ENCODE data around the gene SH2D3A. TPM values are rescaled to one million over a fixed set of nuclear protein-coding genes. Genes with fewer than 3 reads are reported as not detected.

The SH2D3A gene
- total and polyA plus RNA-seq, 2 donors (not counting 3 experiments of a cell fraction or from before 2014, with no cell fraction given) = 0.04 to 0.53 TPM

GRCh38 chr19:6760606-6761005 is 6.6 kb downstream of the SH2D3A start:
- Histone ChIP-seq H3K4me1 (ENCODE audit: control insufficient read depth, extremely low read depth, insufficient read depth, low read length) (no peaks in the 10 kb centered on the region), H2AFZ (ENCODE audit: low read depth, low read length) (no peak overlapping the region), H3K79me2 (ENCODE audit: control insufficient read depth, insufficient read depth, low read length) (no peaks in the 10 kb centered on the region), H3K4me3 (replicated peaks in 1 of 3; ENCODE audit: insufficient read depth in 1 of 3, low read depth in 1 of 3, low read length in 3 of 3) (no peak overlapping the region), H3K36me3 (ENCODE audit: control insufficient read depth in 2 of 2, extremely low read depth in 1 of 2, insufficient read depth in 2 of 2, low read length in 2 of 2) (no peaks in the 10 kb centered on the region), H3K27ac (ENCODE audit: insufficient read depth, low read depth, low read length) (no peak overlapping the region), H4K20me1 (replicated peaks; ENCODE audit: control insufficient read depth, extremely low read depth, insufficient read depth, low read length) (no peaks in the 10 kb centered on the region), H3K9ac (replicated peaks; ENCODE audit: extremely low read depth, insufficient read depth, low read length) (no peak overlapping the region), H3K9me3 (replicated peaks; ENCODE audit: control insufficient read depth, insufficient read depth, low read length) (no peaks in the 10 kb centered on the region), H3K9me1 (replicated peaks; ENCODE audit: control insufficient read depth, extremely low read depth, insufficient read depth, low read length) (no peaks in the 10 kb centered on the region), H3K27me3 (ENCODE audit: control insufficient read depth in 2 of 2, insufficient read depth in 2 of 2, low read length in 2 of 2) (no peaks in the 10 kb centered on the region), H3K4me2 (ENCODE audit: insufficient read depth, low read length) (no peak overlapping the region)
- POLR2A ChIA-PET = no interaction called here
- intact Hi-C loops (cut with micrococcal nuclease) (no loop called here), dilution Hi-C loops (cut with MboI; ENCODE audit: extremely low pct_ligation_motif_present, low sequenced_read_pairs) (no loop called here)
- CTCF ChIA-PET = interaction anchor here (0.9 to 1.0 kb wide), 3 partner anchors 12 to 103 kb away, joined by 3 to 5 read pairs (median 3); partner anchors contain the start of gene VAV1
- no TSS peak for BruUV-seq (replicated peaks)
- no peak for DNase-seq (ENCODE audit: low read depth, low spot score)
- no peak for TF ChIP-seq MYC (IDR thresholded peaks at IDR 0.05; ENCODE audit: low read depth, low read length)
- TF ChIP-seq POLR2AphosphoS5 (IDR thresholded peaks at IDR 0.05; ENCODE audit: insufficient read depth, low read depth, low read length) = no peak
- no peak for FAIRE-seq

GRCh38 chr19:6754653-6755463 is 12.4 kb downstream of the SH2D3A start:
- TF ChIP-seq JUN (IDR thresholded peaks at IDR 0.05; ENCODE audit: borderline replicate concordance, insufficient read depth, insufficient read length, low read depth) = no peak
- TF ChIP-seq POLR2A (IDR thresholded peaks at IDR 0.05; ENCODE audit: low read depth, low read length) = no peak
- no peak for TF ChIP-seq EZH2 (IDR thresholded peaks at IDR 0.05; ENCODE audit: borderline replicate concordance, low read depth, low read length, severe bottlenecking)
- TF ChIP-seq, protein P1, sequence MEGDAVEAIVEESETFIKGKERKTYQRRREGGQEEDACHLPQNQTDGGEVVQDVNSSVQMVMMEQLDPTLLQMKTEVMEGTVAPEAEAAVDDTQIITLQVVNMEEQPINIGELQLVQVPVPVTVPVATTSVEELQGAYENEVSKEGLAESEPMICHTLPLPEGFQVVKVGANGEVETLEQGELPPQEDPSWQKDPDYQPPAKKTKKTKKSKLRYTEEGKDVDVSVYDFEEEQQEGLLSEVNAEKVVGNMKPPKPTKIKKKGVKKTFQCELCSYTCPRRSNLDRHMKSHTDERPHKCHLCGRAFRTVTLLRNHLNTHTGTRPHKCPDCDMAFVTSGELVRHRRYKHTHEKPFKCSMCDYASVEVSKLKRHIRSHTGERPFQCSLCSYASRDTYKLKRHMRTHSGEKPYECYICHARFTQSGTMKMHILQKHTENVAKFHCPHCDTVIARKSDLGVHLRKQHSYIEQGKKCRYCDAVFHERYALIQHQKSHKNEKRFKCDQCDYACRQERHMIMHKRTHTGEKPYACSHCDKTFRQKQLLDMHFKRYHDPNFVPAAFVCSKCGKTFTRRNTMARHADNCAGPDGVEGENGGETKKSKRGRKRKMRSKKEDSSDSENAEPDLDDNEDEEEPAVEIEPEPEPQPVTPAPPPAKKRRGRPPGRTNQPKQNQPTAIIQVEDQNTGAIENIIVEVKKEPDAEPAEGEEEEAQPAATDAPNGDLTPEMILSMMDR (IDR thresholded peaks at IDR 0.05; ENCODE audit: extremely low read depth in 1 of 2, insufficient read depth in 1 of 2, low read depth in 1 of 2, low read length in 2 of 2) = no peak
- TF ChIP-seq, protein P2, sequence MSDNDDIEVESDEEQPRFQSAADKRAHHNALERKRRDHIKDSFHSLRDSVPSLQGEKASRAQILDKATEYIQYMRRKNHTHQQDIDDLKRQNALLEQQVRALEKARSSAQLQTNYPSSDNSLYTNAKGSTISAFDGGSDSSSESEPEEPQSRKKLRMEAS (IDR thresholded peaks at IDR 0.05; ENCODE audit: insufficient read depth, insufficient read length) = no peak
- TF ChIP-seq MYC (IDR thresholded peaks at IDR 0.05; ENCODE audit: low read depth, low read length) = no peak
- TF ChIP-seq FOS (IDR thresholded peaks at IDR 0.05; ENCODE audit: borderline replicate concordance, insufficient read depth, low read length) = no peak
- no peak for TF ChIP-seq POLR2AphosphoS5 (IDR thresholded peaks at IDR 0.05; ENCODE audit: insufficient read depth, low read depth, low read length)
- no peak for TF ChIP-seq GATA2 (IDR thresholded peaks at IDR 0.05; ENCODE audit: insufficient read depth, insufficient read length, low read depth, low read length)
- Histone ChIP-seq H3K4me3 (replicated peaks in 1 of 3; ENCODE audit: insufficient read depth in 1 of 3, low read depth in 1 of 3, low read length in 3 of 3) (no peak overlapping the region), H3K79me2 (ENCODE audit: control insufficient read depth, insufficient read depth, low read length) (no peaks in the 10 kb centered on the region), H3K9me1 (replicated peaks; ENCODE audit: control insufficient read depth, extremely low read depth, insufficient read depth, low read length) (no peaks in the 10 kb centered on the region), H3K4me1 (ENCODE audit: control insufficient read depth, extremely low read depth, insufficient read depth, low read length) (peaks cover 8% of the 10 kb centered on the region), H3K36me3 (ENCODE audit: control insufficient read depth in 2 of 2, extremely low read depth in 1 of 2, insufficient read depth in 2 of 2, low read length in 2 of 2) (peaks cover 0 to 8% of the 10 kb centered on the region in 2 experiments), H3K27me3 (ENCODE audit: control insufficient read depth in 2 of 2, insufficient read depth in 2 of 2, low read length in 2 of 2) (no peaks in the 10 kb centered on the region), H3K27ac (ENCODE audit: insufficient read depth, low read depth, low read length) (no peak overlapping the region), H2AFZ (ENCODE audit: low read depth, low read length) (no peak overlapping the region), H4K20me1 (replicated peaks; ENCODE audit: control insufficient read depth, extremely low read depth, insufficient read depth, low read length) (no peaks in the 10 kb centered on the region), H3K9ac (replicated peaks; ENCODE audit: extremely low read depth, insufficient read depth, low read length) (no peak overlapping the region), H3K4me2 (ENCODE audit: insufficient read depth, low read length) (no peak overlapping the region), H3K9me3 (replicated peaks; ENCODE audit: control insufficient read depth, insufficient read depth, low read length) (no peaks in the 10 kb centered on the region)
- FAIRE-seq = no peak
- ChIA-PET CTCF (interaction anchor here (0.6 kb wide), 1 partner anchor 109 kb away, joined by 3 read pairs; no protein-coding TSS in a partner anchor), POLR2A (no interaction called here)
- DNase-seq (ENCODE audit: low read depth, low spot score) = no peak
- dilution Hi-C loops (cut with MboI; ENCODE audit: extremely low pct_ligation_motif_present, low sequenced_read_pairs) = no loop called here
- intact Hi-C loops (cut with micrococcal nuclease) = no loop called here
- BruUV-seq (replicated peaks) = no TSS peak
